Measurements from ENCODE around the gene CIDEC. TPM values are rescaled to one million over a fixed set of nuclear protein-coding genes. Genes with fewer than 3 reads are reported as not detected.
A peak's percentile ranks its signal among the peaks of the same experiment; 100 is the strongest.

Gene CIDEC
- total and polyA plus RNA-seq, 2 of the 13 experiments (the other 11 are each of a cell fraction or from before 2014, with no cell fraction given) = 2.5 to 10.4 TPM

DNA sequence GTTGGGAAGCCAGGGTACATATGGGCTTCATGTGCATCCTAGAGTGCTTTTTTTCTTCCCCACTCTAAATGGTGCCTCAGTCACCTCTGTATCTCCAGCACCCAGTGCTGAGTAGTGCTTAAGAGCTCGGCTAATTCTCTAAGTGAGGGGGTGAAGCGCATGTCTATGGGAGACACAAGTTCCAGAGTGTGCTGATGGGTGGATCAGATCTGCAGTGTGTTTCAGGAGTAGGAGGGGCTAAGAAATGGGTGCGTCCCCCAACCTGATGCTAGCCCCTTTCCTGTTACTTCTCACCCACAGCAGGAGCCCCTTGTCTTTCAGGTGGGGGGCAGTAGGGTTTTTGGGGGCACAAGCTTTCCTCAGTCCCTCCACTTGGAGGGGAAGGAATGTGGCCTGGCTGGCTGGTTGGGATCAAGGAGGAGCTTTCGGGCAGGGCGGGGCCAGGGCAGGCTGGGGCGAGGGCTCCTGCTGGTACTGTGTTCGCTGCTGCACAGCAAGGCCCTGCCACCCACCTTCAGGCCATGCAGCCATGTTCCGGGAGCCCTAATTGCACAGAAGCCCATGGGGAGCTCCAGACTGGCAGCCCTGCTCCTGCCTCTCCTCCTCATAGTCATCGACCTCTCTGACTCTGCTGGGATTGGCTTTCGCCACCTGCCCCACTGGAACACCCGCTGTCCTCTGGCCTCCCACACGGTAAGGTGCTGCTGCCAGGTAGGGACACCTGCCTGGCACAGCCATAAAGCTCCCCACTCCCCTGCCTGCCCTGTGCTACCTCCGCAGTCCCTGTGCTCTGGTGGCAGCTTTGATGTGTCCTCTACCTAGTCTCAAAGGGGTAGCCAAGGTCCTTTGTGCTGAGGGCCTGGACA, 22.6 kb upstream of the CIDEC start, which contains the start of gene IL17RE (continued):
- TF ChIP-seq, protein P1, sequence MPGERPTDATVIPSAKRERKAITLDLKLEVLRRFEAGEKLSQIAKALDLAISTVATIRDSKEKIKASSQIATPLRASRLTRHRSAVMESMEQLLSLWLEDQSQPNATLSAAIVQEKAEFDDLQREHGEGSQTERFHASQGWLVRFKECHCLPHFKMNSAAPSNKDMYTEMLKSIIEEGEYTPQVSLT (CRISPR knock-in tag; IDR thresholded peaks at IDR 0.05; ENCODE audit: borderline replicate concordance, low read depth) = no peak
- TF ChIP-seq FLYWCH1 (CRISPR knock-in tag; IDR thresholded peaks at IDR 0.05) (no peak), PHF20 (CRISPR knock-in tag; IDR thresholded peaks at IDR 0.05) (peak; percentile 60; the same call in 1 of the 2 replicates)

DNA sequence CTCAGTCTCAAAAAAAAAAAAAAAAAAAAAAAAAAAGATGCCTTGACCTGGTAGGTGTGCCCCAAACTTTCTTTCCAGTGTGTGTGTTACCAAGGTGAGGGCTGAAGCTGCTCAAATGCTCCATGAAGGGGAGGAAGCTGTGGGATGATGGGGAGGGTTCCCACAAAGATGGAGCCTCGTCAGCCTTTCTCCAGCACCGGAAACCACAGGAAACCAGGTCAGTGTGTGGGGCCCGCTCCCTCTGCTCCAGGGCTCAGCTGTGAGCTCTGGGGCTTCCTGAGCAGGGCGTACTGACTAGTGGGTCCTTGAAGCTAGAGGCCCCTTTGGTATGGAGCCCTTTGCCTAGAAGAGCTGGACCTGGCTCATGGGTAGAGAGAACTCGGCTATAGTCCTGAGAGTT, 21.9 kb upstream of the CIDEC start:
- FAIRE-seq (no peak), ATAC-seq (peak; percentile 9), DNase-seq (ENCODE audit: low spot score) (no peak)
- 0% methylated on average over 2 of the region's 5 CpGs for WGBS (ENCODE audit: low lambda C conversion rate)
- H3K4me2 ChIP-seq (ENCODE audit: low read depth, low read length) = peak overlapping the region; percentile 97
- H3K27me3 ChIP-seq (ENCODE audit: control insufficient read depth in 1 of 2, insufficient read depth in 2 of 2, low read length in 2 of 2) = no peaks in the 10 kb centered on the region; a peak in 1 of 5 replicates
- H3K4me3 ChIP-seq (replicated peaks in 1 of 3; ENCODE audit: insufficient read depth in 1 of 3, low read depth in 2 of 3, low read length in 3 of 3) = peak overlapping the region; percentile 76 to 92 (median 89)
- H3K36me3 ChIP-seq (replicated peaks in 1 of 2; ENCODE audit: control insufficient read depth in 1 of 2, insufficient read depth in 2 of 2, low read length in 2 of 2) = peaks cover 5 to 7% of the 10 kb centered on the region in 2 experiments
- peak overlapping the region; percentile 92 for H3K27ac ChIP-seq (ENCODE audit: extremely low read length, insufficient read depth, low read length)
- ChIA-PET CTCF (ENCODE audit: low intra/inter-chr PET ratio, low total read pairs) (no interaction called here), POLR2A (interaction anchor here (0.7 to 9.3 kb wide), 19 partner anchors 8 to 499 kb away, joined by 3 to 298 read pairs (median 5); partner anchors contain the start of genes ARPC4, CIDEC, CRELD1 and IL17RC)
- H3K9me3 ChIP-seq (ENCODE audit: low read length) = no peaks in the 10 kb centered on the region
- H4K20me1 ChIP-seq (ENCODE audit: insufficient read depth, low read length) = no peaks in the 10 kb centered on the region
- peaks cover 15% of the 10 kb centered on the region for H3K79me2 ChIP-seq (ENCODE audit: insufficient read depth, low read length)
- intact Hi-C loops (cut with micrococcal nuclease; ENCODE audit: unreplicated experiment) (loop anchor here (5.0 kb wide), 1 partner anchor 45 kb away; no protein-coding TSS in a partner anchor), in situ Hi-C loops (cut with HindIII; ENCODE audit: extremely low pct_ligation_motif_present, low pct_unique_long_range_greater_than_20kb) (no loop called here)
- peak overlapping the region; percentile 83 for H3K9ac ChIP-seq (ENCODE audit: insufficient read depth, low read depth, low read length)
- H2AFZ ChIP-seq (ENCODE audit: low read length) = peak overlapping the region; percentile 31
- BruUV-seq (replicated peaks) = TSS peak; percentile 78
- peaks cover 76% of the 10 kb centered on the region for H3K4me1 ChIP-seq (ENCODE audit: insufficient read depth, low read length)
- TF ChIP-seq PCBP1 (IDR thresholded peaks at IDR 0.05; ENCODE audit: borderline replicate concordance, low read depth, low read length) = no peak
- TF ChIP-seq ZC3H4 (CRISPR knock-in tag; IDR thresholded peaks at IDR 0.05; ENCODE audit: borderline replicate concordance) = peak; percentile 47; the same call in 1 of the 2 replicates
- TF ChIP-seq GABPA (IDR thresholded peaks at IDR 0.05; ENCODE audit: low read depth, low read length) = no peak
- peak; percentile 68 for TF ChIP-seq GABPA (CRISPR knock-in tag; IDR thresholded peaks at IDR 0.05; ENCODE audit: low read depth)
- no peak for TF ChIP-seq NCOA5 (CRISPR knock-in tag; IDR thresholded peaks at IDR 0.05)
- peak; percentile 71 for TF ChIP-seq ZNF263 (CRISPR knock-in tag; IDR thresholded peaks at IDR 0.05)
- no peak for TF ChIP-seq BRCA1 (CRISPR knock-in tag; IDR thresholded peaks at IDR 0.05)
- TF ChIP-seq ZNF441 (CRISPR knock-in tag; IDR thresholded peaks at IDR 0.05; ENCODE audit: borderline replicate concordance) = 0 out of 2 replicates have a peak, but pooled peaks have one; percentile 26
- TF ChIP-seq NR2C2 (CRISPR knock-in tag; IDR thresholded peaks at IDR 0.05; ENCODE audit: borderline replicate concordance) = no peak
- TF ChIP-seq GTF3A (CRISPR knock-in tag; conservative IDR thresholded peaks at IDR 0.05) = 0 out of 2 replicates have a peak, but pooled peaks have one; percentile 15
- 0 out of 2 replicates have a peak, but pooled peaks have one; percentile 5 for TF ChIP-seq KMT2A (CRISPR knock-in tag; IDR thresholded peaks at IDR 0.05)
- peak; percentile 33; the same call in 1 of the 2 replicates for TF ChIP-seq HOXA3 (CRISPR knock-in tag; IDR thresholded peaks at IDR 0.05)
- peak; percentile 50; the same call in 1 of the 2 replicates for TF ChIP-seq MYC (CRISPR knock-in tag; IDR thresholded peaks at IDR 0.05; ENCODE audit: borderline replicate concordance)
- no peak for TF ChIP-seq SNRNP70 (IDR thresholded peaks at IDR 0.05; ENCODE audit: low read depth, low read length)
- TF ChIP-seq PHB2 (IDR thresholded peaks at IDR 0.05; ENCODE audit: partially characterized antibody) = no peak
- TF ChIP-seq SIX1 (CRISPR knock-in tag; IDR thresholded peaks at IDR 0.05; ENCODE audit: borderline replicate concordance) = no peak
- TF ChIP-seq, protein P2, sequence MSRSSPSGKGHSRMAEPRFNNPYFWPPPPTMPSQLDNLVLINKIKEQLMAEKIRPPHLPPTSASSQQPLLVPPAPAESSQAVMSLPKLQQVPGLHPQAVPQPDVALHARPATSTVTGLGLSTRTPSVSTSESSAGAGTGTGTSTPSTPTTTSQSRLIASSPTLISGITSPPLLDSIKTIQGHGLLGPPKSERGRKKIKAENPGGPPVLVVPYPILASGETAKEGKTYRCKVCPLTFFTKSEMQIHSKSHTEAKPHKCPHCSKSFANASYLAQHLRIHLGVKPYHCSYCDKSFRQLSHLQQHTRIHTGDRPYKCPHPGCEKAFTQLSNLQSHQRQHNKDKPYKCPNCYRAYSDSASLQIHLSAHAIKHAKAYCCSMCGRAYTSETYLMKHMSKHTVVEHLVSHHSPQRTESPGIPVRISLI (CRISPR knock-in tag; IDR thresholded peaks at IDR 0.05; ENCODE audit: borderline replicate concordance) = peak; percentile 8
- TF ChIP-seq ZNF264 (CRISPR knock-in tag; IDR thresholded peaks at IDR 0.05) = 0 out of 2 replicates have a peak, but pooled peaks have one; percentile 25
- peak; percentile 20; the same call in 1 of the 2 replicates for TF ChIP-seq ZIK1 (CRISPR knock-in tag; IDR thresholded peaks at IDR 0.05; ENCODE audit: borderline replicate concordance, low read depth)

All from HepG2 (cell line).